ENCODE measurements around the gene FAM107A.

The FAM107A gene

GRCh38 chr3:58518291-58518789 lies 58.9 kb downstream of the FAM107A start:
- peak; percentile 50 for DNase-seq (ENCODE audit: low spot score)

DNA sequence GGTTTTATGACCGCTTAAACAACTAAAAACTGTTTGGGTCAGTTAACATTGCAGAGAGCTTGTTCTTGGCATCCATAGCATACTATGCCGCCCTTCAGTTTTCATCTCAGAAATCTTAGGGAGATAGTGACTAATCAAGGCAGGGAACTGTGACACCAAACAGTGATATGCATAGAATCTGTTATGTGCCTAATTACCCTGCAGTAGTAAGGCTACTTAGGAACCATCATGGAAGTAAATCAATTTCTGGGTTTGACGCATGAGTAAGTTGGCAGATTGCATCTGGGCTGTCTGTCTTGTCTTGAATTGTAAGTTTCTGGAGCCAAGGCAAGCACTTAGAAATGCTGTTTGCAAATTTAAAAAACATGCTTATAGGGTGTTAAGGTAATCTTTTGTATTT lies 62.8 kb downstream of the FAM107A start:
- DNase-seq (ENCODE audit: low spot score) = no peak

Measured in iPS-NIHi11 (cell line).